AG09309 (cell line): ENCODE measurements around the gene CDC16.

Experiments
- DNase-seq: peaks from one replicate; pipeline ENCODE4 v3.0.0-alpha.2; 2010; ENCODE audit warnings: low read depth
- H3K4me3 ChIP-seq: 2 replicates; pipeline ENCODE4 v1.5.1; 2011; ENCODE audit warnings: mild to moderate bottlenecking, low read depth, low read length, moderate library complexity; ENCODE audit not compliant: control insufficient read depth
- CTCF ChIP-seq: IDR thresholded peaks from 2 replicates; pipeline ENCODE4 v1.5.1; 2011; ENCODE audit warnings: mild to moderate bottlenecking, low read depth, low read length, inconsistent platforms; ENCODE audit not compliant: insufficient read depth, control insufficient read depth; ENCODE audit errors: missing control alignments

CDC16 gene

GRCh38 chr13:114266241-114266640 lies 31.5 kb downstream of the CDC16 start:
- H3K4me3 ChIP-seq = no peak overlapping the region
- no peak for TF ChIP-seq CTCF
- no peak for DNase-seq

- TF ChIP-seq CTCF = no peak
- no peak for DNase-seq
- H3K4me3 ChIP-seq = no peak overlapping the region
These were observed 33.9 kb downstream of the CDC16 start for GRCh38 chr13:114268344-114269280.

GRCh38 chr13:114269281-114269770 lies 34.6 kb downstream of the CDC16 start:
- no peak for TF ChIP-seq CTCF
- H3K4me3 ChIP-seq = no peak overlapping the region
- no peak for DNase-seq

- DNase-seq = no peak
- no peak for TF ChIP-seq CTCF
- no peak overlapping the region for H3K4me3 ChIP-seq
These were observed 38.3 kb downstream of the CDC16 start for GRCh38 chr13:114272977-114273376.

- no peak for TF ChIP-seq CTCF
- H3K4me3 ChIP-seq = no peak overlapping the region
- DNase-seq = no peak
These were observed 40.6 kb downstream of the CDC16 start for GRCh38 chr13:114275304-114275703.

GRCh38 chr13:114279146-114279545 lies 44.4 kb downstream of the CDC16 start:
- no peak overlapping the region for H3K4me3 ChIP-seq
- no peak for TF ChIP-seq CTCF
- no peak for DNase-seq
